ENCODE data around the gene PEX16.

Gene PEX16

DNA sequence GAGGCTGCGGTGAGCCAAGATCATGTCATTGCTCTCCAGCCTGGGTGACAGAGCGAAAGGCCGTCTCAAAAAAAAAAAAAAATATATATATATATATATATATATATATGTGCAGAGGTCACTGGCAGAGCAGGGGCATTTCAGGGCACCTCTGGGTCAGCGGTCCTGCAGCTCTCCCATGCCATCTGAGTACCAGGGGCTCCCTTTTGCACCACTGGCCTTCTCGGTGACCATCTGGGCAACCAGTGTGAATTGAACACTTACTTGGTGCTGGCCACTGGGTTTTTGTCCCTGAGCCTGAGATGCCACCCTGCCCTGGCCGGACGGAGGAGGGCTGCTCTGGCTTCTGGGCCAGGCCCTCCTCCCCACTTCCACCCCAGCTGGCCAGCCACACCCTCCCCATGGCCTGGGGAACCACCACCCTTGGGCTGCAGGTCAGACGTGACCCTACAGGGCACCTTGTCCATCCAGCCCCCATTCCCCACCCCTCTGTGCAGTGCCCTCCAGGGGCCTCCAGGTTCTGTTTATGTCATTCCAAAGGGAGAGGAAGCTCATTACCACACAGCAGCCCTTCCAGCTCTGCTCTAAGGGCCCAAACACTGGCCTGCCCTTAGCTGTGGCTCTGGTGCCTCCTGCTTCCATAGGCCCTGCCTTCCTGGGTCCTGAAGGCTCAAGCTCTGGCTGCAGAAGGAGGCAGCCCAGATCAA is 22.0 kb downstream of the PEX16 start:
- no peak for DNase-seq

DNA sequence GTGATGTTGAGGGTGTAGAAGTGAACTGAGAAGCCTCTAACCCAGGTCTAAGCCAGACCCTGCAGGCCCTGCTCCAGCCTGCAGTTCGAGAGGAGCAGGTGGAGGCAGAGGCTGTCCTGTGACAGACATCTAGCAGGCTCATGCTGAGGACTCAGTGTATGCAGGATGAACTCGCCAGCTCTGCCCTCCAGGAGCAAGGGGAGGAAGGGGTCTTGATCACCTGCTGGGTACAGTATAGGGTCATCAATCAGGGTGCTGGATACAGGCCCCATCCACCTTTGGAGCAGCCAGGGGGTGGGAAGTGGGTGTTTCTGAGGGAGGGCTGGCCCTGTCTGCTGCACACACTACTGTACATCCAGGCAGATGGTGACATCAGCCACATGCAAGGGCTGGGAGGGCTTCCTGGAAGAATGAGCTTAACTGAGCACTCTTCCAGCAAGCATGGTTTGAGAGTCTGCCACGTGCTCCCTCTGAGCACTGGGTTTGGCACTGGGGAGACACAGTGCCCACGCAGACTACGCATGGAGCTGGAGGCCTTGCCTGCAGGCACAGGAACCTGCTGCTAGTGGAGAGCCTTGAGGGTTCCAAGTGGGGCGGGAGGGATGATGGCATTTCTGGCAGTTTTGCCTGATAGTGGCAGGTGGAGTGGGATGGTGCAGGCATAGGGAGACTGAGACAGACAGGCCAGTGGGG is 23.0 kb downstream of the PEX16 start:
- no peak for DNase-seq

DNA sequence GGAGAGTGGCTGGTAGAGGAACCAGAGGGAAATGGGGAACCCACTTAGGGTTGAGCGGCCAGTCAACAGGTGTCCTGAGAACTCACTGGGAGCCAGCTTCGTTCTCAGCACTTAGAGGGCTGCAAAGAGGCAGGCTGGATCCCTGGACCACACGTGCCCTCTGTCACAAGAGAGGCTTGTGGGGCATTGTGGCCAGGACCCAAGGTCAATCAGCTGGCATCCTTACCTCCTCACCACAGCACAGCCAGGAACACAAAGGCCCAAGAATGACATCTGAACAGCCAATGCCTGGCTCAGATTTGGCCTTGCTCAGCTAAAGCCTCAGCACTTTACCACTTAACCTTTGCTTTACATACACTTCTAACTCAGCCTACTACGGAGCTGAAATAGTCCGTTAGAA is 24.8 kb downstream of the PEX16 start:
- DNase-seq, result no peak

DNA sequence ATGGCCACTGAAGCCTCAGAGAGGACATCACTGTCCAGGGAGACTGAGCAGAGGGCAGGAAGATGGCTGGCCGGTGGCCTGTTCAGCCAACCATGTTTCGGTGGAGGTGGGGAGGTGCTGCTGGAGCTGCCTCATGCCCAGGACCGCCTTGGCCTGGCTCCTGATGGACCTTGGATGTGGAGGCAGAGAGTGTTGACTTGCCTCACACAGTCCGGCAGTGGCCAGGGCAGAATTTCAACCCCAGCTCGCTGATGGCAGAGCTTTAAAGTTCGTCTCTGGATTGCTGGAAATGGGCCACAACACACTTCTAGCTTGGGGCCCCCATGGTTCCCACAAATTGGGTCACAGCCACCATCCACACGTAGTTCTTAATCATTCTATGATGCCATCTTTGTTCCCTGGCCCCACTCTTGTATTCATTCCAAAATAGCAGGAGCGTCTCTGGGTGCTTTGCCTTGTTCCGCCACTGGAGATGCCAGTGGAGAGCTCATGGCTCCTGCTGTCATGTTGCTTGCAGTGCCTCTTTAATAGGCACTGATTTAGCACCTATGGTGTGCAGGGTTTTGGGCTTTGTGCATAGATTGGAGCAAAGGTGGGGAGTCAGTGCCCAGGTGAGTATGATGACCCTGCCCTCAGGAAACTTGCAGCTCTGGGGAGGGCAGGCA is 26.7 kb downstream of the PEX16 start:
- no peak for DNase-seq

DNA sequence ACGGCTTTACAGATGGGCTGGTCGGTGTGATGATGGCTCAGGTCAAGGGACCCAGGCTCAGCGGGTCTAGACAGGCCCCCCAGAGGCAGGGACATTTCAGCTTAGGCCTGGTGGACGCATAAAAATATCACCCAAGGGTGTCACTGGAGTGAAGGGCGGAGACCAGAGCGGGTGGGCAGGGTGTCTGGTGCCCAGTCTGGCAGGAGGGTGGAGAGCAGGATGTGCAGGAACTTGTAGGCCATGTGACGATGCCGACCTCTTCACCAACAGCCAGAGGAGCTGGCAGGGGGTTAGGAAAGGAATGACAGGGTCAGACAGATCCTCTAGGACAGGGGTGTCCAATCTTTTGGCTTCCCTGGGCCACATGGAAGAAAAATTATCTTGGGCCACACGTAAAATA is 27.7 kb downstream of the PEX16 start:
- no peak for DNase-seq

DNA sequence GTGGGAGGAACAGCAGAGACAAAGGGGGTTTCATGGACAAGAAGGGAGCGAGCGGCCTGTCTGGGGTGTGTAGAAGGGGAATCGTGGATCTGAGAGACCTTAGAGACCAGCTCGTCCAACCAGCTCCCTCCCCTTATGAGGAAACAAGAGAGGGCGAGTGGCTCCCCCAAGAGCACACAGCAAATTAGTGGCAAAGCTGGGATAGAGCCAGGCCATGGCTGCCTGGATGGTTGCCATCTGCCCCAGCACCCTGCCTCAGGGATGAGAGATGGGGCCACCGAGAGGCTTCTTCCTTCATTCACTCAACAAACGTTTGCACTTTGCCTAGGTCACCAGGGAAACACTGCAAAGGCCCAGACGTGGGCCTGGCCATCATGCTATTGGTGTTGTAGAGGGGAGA is 28.1 kb downstream of the PEX16 start:
- DNase-seq, result no peak

DNA sequence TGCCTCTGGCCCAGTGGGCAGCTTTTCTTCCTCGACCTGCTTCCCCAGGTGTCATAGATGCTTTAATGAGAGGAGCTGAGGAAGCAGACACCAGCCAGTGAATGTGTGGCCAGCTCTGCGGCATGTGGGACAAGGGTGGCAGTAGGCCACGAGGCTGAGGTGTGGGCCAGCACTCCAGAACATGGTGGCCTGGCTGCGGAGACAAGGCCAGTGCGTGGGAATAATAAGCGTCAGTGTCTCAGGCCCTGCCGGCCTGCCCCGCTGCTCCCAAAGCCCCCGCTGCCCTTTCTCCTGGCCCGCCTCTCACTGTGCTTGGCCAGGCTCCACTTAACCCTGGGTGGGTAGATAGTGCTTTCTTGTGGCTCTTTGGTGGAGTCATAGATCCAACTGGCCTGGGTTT is 30.1 kb downstream of the PEX16 start:
- no peak for DNase-seq

DNA sequence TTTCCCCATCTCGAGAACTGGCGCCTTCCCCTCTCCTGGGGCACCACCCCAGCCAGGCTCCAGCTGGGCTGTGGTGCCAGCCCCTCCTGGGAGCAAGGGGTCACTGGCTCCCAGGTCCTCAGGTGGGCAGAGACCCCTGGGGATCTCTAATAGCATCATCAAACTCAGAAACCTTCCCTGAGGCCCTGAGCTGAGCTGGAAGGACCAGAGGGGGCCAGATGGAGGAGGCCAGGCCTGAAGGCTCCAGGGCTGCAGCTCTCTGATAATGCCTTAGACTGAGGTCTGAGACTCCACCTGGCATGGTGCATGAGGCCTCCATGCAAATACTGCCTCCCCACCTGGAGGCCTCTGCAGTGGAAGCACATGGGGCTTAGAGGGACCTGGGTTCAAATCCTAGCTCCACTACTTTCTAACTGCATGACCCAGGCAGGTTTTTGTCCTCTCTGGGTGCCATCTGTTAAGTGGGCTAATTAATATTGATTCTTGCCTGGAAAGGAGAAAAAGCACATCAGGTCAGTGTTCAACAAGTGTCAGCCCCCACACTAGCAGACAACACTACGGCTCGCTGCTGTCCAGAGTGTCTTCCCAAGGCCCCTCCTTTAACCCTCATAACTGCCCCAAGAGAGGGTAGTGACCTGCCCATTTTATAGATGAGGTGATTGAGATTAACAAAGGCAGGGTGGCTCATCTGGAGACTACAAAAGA is 30.7 kb downstream of the PEX16 start:
- DNase-seq, result no peak

DNA sequence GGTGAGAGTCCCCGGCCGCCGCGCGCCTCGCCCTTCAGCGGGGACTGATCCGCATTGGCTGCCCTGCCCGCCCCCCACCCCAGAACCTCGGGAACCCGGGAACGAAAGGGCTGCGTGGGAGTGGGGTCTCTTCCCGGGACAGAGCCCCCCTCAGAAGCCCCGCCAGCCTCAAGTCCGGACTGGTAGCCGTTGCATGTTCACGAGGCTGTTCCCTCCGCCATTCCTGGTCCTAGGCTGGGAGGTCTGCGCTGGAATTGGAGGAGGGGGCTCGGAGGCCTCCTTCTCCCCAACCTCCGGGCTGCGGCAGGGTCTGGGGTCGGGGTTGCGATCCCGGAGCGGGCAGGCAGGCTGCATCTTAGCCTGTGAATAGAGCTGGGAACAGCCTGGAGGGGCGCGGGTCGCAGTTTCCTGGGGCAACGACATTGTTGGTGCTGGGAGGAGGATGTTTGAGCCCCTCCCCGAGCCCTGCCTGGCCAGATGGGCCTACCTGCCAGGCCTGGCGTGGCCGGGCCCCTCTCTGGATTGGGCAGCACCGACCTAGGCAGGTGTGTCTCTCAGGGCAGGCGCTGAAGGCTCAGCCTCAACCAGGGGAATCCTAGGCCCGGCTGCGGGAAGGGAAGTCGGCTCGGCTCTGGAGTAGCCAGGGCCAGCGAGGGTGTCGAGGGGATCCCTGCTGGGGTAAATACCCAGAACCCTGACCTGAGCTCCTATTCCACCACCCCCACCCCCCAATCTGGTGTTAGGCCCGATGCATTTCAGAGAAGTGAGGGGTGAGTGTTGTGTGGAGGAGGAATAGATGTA is 31.6 kb downstream of the PEX16 start:
- no peak for DNase-seq

DNA sequence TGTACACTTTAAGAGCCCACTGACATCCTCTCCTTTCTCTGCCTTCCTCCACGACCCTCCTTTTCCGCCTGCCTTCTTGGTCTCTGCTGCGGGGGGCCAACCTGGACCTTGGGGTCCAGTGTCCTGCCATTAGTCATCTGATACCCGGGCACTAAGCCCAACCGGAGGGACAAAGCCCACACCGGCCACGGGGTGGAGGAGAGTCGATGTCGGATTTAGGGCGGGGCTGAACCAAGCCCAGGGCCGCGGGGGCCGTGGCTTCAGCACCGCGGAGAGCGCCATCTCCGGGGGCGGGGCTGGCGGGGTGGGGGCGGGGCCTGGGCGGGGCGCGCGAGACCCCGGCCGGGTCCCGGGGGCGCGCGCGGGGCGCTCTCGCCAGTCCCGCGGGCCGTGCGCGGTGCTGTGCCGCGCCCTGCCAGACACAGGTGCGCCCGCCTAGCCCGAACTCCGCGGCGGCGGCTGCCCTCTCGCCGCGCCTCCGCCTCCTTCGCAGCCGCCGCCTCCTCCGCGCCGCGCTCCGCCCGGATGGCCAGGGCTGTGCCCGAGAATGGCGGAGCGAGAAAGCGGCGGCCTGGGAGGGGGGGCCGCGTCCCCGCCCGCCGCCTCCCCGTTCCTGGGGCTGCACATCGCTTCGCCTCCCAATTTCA is 32.3 kb downstream of the PEX16 start, which contains the start of gene MAPK8IP1:
TSS of gene MAPK8IP1 (plus strand) at position 378 of the 647 bp plus-strand sequence. CDS start at position 548, 170 bp downstream.
- peak; percentile 64 for DNase-seq

DNA sequence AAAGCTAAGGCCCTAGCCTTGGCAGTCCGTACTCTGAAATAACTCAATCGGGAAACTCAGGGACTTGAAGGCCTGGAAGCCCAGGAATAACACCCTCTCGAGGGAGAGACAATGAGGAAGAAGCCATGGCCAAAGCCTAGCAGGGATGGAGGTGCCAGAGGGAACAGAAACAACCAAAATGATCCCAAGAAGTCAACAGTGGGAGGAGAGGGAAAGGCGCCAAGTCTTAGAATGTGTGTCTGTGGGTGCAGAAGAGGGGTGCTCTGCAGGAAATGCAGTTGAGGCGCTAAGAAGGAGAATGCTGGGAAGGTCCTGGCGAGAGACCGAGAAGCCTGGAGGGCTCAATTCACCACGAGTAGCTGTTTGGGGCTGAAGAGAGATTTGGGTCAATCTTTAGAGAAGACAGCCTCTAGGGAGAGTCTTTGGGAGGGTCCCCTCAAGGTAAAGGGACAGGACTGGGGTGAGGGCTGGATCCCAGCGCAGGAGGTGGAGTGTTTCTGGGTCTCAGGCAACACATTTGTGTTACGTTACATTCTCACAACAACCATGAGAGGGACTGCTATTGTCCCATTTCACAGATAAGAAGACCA is 33.0 kb downstream of the PEX16 start:
- DNase-seq, result no peak

DNA sequence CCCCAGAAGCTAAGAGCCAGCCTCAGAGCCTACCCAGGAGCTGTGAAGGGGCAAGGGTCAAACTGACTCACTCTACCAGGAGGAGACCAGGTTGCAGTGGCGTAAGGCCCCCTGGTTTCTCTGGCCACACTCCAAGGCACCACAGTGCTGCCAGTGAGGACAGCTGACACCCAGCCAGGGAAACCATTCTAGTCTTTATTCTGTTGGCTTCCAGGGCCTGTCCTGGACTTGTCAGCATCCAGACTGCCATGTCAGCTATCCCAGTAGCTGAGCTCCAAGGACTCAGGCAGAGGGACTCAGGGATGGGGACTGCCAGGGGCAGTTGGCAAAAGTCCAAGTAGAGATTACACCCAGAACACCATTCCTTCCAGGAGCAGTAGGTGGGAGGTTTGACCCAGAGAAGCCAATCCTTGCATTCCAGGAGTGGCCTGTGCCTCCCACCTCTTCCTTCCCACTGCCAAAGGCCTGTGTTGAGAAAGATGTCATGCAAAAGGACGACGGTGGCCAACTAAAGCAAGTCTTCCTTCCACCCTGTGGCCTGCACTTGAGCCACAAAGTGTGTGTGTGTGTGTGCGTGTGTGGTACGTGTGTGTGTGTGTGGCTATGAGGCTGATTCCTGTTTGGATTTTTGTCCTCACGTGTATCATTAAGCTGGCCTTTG is 35.8 kb downstream of the PEX16 start:
- DNase-seq, result no peak

DNA sequence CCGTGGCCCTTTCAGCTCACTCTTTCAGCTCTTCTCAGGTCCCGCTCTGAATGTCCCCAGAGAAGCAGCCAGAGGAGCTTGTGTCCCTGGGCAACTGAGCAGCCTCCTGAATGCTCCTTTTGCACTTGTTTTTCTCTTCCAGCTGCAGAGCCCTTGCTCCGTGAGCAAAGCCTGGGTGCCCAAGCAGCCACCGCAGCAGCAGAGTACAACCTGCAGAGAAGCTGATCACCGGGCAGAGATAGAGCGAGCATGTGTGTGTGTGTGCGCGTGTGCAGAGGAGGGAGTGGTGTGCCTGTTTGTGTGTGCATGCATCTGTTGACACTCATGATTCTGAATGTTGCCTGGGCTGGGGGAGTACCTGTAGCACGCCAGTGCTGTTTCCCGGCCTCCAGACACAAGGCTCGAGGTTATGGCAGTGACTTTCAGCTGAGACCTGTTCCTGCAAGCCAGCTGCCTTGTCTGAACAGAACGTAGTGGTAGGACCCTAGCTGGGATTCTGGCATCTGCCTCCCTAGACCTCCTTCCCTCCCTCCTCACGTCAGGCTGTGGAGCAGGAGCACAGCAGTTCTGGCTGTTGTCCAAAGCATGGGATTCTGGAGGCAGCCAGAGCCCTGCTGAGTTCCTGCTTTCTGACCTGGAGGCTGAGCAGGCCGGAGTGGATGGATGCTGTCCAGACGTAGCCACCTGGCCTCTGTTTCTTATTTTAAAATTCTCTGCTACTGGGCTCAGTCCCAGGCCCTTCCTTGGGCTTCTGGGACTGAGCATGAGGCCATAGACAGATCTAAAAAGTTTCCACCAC is 36.7 kb downstream of the PEX16 start:
- DNase-seq, result no peak

DNA sequence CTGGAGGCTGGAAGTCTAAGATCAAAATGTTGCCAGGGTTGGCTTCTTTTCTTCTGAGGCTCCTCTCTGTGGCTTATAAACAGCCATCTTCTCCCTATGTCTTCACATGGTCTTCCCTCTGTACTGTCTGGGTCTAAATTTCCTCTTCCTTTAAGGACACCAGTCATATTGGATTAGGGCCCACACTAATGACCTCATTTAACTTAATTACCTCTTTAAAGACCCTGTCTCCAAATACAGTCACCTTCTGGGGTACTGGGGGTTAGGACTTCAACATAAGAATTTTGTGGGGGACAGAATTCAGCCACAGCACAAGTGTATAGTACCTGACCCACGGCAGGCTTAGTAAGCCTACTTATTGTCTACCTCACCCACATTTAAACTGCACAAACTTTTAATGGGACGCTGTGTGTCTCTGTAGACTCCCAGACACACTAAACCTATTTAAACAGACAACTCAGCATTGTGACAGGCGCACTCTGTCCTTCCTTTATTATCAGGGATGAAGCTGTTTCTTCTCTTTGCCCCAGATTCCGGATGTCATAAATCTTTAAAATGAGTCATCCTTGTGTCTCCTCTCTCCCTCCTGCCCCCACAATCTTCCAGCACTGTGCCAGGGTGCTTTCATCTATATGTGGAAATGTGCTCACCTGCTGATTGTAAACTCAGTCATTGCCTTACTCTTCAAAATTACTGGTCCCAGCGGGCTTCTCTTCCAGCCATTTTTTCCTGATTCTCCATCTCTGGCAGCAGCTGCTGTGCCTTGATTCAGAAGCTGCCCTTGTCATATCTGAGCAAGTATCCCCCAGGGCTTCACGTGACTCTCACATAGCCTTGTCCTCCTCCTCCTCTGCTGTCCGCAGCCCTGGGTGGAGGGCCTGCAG is 37.6 kb downstream of the PEX16 start:
- no peak for DNase-seq

DNA sequence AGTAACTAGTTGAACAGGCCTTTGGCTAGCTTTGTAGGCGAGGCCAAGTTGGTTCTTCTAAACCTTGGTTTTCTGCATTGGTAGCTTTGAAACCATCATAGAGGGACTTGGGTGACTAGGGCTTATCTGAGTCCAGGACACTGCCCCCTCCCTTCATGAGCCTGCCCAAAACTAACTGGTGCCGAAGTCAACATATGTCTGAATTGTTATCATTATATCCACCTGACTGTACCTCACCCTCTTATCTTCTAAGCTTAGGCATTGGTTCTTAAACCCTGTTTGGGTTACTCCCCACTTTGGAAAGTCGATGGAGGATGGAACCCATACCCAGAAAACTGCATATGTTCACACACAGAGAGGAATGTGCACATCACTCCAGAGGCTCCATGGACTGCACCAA is 39.8 kb downstream of the PEX16 start:
- DNase-seq, result no peak

DNA sequence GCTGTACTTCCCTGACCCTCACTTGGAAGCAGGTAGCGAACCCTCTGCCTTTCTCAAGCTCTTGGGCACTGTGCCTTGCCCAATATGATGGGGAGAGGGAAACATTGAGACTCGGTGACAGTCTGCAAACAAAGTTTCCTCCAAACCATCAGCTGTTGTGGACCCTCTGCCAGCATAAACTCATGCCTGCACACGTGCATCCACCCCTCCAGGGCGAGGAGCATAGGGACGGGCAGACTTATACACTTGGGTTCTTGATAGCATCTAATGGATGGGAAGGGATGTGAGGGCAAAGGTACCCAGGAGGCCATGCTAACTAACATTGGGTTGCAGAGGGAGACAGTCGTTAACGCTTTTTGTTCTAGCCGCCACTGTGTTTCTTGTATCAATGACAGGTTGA is 40.5 kb downstream of the PEX16 start:
- no peak for DNase-seq

DNA sequence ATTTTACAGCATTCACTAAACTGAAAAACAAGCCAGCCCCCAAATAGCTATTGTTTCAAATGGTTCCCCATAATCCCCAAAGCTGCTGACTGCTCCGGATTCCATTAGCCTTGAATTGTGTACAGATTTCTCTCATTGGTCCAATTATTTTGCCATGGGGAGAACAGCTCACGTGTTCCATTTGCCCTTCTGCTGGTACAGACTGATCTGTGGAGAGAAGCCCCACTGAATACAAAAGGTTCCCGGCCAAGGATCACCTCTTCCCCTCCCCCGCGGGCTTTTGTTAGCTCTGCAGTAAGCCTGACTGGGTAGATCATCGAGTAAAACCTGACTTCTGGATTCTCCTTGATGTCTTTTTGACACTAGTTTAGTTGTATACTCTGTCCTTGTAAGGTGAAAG is 41.3 kb downstream of the PEX16 start:
- DNase-seq, result no peak

DNA sequence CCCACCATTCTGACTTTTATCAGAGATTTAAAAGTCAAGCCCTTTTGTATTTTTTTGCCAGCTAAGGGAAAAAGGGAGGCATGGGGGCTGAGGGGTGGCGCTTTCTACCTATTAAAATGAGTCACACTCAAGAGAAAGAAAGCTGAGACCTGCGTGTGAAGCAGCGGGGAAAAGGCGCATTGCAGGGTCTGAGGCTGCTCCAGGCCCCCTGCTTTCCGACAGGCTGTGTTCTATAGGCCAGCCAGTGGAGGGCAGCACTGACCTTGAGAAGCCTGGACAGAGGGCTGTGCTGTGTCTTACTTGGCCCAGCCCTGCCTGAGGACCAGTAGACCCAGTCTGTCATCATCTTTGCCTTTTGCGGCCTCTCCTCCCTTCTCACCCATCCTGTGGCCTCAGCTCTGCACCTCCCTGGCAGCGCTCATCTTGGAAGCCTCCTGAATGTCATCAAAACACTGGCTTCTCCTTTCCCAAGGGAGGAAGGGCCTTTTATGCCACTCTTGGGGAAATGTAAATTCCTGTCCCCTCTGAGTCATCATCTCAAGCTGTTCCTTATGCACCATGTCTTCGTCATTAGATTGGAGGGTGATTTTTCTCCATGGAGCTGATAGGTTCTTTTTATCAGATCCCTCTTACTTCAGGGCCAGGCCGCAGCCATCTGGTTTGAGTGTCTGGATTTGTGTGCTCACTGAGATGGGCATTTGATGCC is 44.9 kb downstream of the PEX16 start:
- DNase-seq, result peak; percentile 48

DNA sequence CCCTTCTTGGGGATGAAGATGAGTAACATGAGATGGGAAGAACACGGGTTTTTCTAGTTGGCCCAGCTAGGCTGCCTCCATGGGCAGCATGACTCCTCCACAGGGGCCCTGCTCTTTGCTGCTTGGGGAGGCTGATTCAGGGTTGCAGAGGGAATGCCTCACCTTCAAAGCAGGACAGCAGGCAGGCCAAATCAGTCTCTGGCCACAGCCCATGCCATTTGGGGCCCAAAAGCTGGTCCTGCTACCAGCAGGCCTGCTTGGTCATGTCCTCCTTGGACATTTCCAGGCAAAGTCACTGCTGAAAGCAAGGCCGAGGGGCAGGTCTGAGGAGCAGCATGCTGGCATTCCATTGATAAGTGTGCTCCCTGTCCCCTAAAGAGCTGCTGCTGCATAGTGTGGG is 46.0 kb downstream of the PEX16 start:
- DNase-seq, result no peak
